ENCODE measurements around the gene RPTOR.
"Not testable (repeated sequence)": the region's sequence is repeated elsewhere in the genome, so short reads cannot be mapped to it uniquely, and the experiment has no call there.

Gene RPTOR

DNA sequence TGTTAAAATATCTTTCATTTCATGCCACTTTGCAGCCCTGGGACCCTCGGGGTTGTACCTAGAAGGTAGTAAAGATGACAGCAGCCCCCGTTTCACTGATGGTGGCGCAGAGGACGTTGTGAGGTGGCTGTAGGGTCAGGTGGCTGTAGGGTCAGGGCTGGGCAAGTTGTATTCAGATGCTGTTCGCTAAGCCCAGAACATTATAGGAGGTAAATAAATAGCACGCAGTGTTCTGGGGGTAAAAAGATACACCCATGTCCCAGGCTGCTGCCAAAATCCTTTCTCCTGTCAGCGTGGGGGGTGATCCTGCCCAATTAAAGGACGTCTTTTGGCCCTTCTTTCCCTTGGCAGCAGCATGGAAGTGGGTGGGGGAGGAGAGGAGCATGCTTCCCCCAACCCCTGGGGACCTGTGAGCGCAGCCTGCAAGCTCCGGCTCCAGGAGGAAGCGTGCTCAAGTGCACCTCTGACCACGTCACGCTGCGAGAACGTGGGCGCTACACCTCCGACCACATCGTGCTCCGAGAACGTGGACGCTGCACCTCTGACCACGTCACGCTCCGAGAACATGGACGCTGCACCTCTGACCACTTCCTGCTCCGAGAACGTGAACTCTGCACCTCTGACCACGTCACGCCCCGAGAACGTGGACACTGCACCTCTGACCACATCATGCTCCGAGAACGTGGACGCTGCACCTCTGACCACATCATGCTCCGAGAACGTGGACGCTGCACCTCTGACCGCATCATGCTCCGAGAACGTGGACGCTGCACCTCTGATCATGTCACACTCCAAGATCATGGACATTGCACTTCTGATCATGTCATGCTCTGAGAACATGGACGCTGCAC lies 182.1 kb downstream of the RPTOR start:
- DNase-seq, result no peak

GRCh38 chr17:80727409-80727755 lies 182.7 kb downstream of the RPTOR start:
- no peak for DNase-seq

DNA sequence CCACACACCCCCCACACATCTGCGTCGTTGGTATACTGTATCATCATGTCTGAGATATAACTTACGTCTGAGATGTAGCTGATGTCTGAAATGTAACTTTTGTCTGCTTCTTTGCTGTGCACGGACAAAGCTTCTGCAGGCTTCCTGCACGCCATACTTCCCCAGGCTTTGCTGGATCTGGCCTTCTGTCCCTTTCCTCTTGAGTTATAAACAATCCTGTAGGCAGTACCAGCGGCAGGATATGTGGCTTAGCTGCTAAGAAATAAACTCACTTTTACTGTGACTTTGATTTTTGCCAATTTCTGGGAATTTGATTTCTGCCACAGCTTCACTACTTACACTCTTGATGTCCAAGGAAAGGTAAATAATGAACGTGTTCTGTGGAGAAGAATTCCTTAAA lies 184.4 kb downstream of the RPTOR start:
- DNase-seq, result no peak

- DNase-seq, result no peak
Measured at GRCh38 chr17:80729761-80730160, 185.1 kb downstream of the RPTOR start.

GRCh38 chr17:80730739-80731138 lies 186.1 kb downstream of the RPTOR start:
- DNase-seq, result no peak

- DNase-seq, result no peak
Measured at GRCh38 chr17:80731323-80731722, 186.7 kb downstream of the RPTOR start.

DNA sequence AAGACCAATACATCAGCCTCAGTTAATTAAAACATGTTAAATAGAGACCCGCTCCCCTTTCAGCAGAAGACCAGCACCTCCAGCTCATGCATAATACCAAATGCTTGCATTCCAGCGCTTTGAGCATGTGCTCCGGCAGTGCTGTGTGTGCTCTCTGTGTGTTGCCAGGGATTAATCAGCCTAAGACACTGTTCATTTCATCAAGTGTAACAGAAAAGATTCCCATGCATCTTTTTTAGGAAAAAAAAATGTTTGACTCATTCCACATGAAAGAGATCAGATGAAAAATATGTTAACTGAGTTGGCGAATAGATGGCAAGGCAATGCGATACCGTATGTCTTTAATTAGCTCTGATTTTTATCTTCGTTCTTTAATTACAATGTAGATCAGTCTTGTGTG lies 187.6 kb downstream of the RPTOR start:
- no peak for DNase-seq

DNA sequence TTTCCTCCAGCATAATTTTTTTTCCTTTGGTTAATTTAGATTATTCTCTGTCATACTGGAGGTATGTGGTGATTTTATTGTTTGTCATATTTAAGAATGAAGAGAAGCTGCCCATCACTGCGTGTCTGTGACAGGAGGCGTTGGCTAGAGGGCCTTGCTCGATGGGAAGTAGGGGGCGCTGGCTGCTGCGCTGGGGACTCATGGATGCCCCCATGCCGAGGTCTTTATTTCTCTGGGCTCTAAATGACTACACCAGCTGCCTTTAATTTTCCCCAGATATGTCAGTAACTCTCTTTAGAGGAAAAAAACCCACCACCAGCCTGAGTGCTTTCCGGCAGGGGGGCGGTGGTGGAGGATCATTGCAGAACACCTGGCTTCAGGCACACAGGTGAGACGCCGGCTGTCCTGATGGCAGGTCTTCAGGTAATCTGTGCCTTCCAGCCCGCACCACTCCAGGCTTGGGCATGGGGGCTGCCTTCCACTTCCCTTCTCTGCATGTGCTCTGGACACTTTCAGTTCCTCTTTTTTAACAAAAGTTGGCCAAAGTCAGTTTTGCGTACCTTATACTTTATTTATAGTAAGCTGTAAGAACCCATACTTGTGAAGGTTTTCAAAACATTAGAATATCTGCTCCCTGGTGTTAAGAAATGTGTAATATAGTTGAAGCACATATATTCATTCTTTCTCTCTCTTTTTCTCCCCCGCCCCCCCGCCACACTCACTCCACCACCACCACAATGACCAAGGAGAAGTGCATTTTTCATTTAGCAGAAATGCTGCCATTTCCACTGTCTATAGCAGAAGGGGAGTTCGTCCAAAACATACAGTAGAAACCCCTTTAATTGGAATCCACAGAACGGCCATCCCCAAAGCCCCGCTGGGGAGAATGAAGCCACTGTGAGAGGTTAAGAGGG lies 192.7 kb downstream of the RPTOR start:
- DNase-seq, result no peak

- no peak for DNase-seq
Measured at GRCh38 chr17:80738020-80738808, 193.6 kb downstream of the RPTOR start.

DNA sequence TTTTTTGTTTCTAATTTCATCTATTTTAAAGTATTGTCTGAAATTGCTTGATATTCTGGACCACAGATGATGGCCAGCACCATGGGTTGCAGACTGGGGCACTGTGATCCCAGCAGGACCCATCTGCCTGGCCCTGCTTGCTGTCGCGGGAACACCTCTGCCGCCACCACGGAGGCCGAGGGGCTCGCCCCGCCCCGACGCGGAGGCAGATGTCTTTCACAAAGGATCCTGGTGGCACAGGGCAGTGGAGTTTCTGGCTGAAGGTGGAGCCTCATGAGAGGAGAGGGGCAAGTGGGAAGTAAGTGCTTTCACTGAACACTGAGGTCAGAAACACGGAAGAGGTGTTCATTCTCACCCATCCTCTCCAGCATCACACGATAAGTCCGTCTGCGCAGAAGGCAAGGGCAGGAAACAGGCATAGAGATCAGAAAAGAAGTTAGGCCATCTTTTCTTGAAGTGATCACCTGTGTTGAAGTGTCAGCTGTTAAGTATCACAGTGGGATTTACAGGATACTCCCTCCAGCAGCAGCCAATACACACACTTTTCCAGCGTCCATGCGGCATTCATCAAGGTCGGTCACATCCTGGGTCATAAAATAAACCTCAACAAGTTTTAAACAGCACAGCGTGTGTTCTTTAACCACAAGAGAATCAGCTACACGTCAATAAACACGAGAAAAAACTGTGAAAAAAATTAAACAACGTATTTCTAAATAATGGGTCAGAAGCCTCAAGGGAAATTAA lies 194.5 kb downstream of the RPTOR start:
- DNase-seq, result no peak

- DNase-seq, result no peak
Measured at GRCh38 chr17:80740141-80740540, 195.5 kb downstream of the RPTOR start.

GRCh38 chr17:80742091-80742490 lies 197.5 kb downstream of the RPTOR start:
- no peak for DNase-seq

DNA sequence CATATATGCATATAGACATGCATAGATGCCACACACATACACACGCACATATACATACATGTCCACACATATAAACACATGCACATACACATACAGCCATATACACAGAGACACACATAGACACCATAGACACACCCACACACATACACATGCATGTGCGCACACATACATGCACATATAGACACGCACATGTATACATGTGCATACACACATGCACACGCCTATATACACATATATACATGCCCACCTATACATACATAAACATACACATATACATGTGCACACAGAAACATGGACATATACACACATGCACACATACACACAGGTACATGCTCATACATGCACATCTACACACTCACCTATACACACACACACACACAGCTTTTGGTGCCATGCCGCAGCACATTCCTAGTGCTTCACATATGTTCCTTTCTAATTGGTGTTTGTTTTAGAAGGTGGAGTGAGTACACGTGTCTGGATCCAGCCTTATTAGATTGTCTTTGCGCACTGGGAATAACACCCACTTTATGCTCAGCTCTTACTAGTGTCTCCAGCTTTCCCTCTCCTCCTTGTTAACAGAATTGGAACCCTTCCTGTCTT lies 198.0 kb downstream of the RPTOR start:
- DNase-seq, result no peak

GRCh38 chr17:80743181-80743771 lies 198.6 kb downstream of the RPTOR start:
- peak; percentile 37 to 75 for DNase-seq

DNA sequence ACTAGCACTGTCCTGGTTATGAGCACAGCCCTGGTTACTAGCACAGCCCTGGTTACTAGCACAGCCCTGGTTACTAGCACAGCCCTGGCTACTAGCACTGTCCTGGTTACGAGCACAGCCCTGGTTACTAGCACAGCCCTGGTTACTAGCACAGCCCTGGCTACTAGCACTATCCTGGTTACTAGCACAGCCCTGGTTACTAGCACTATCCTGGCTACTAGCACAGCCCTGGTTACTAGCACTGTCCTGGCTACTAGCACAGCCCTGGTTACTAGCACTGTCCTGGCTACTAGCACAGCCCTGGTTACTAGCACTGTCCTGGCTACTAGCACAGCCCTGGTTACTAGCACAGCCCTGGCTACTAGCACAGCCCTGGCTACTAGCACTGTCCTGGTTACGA lies 199.3 kb downstream of the RPTOR start:
- not testable (repeated sequence) for DNase-seq

DNA sequence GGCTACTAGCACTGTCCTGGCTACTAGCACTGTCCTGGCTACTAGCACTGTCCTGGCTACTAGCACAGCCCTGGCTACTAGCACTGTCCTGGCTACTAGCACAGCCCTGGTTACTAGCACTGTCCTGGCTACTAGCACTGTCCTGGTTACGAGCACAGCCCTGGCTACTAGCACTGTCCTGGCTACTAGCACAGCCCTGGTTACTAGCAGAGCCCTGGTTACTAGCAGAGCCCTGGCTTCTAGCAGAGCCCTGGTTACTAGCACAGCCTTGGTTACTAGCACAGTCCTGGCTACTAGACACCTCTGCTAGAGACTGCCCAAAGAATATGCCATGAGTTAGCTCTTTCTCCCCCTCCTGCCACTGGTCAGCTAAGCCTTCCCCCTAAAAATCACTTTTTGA lies 200.1 kb downstream of the RPTOR start:
- not testable (repeated sequence) for DNase-seq

GRCh38 chr17:80745183-80745582 lies 200.5 kb downstream of the RPTOR start:
- no peak for DNase-seq

DNA sequence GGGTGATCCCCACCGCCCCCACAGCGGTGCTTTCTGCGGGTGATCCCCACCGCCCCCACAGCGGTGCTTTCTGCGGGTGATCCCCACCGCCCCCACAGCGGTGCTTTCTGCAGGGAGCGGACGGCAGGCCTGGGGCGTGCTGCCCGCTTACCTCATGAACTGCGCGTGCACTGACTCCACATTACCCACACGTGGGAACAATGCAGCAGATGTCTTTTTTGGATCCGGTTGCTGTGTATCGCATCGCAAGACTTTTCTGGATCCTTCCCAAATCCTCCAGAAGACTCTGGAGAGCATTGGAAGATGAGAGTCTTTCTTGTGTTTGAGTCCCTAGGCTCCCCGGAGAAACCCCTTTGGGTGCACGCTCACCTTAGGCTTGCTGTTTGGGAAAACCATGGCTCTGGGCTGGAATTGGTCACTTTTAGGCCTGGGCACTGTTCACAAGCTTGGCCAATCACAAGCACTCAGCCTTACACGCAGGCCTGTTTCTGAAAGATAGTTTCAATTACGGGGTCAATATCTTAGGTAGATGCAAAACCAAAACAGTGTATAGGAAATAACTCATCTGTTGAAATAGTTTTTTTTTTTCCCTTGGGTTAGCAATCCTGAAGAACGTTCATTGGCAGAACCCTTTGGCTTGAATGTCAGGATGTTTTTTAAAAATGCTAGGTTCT lies 201.8 kb downstream of the RPTOR start:
- DNase-seq, result no peak

- no peak for DNase-seq
Measured at GRCh38 chr17:80747469-80747868, 202.8 kb downstream of the RPTOR start.

- DNase-seq, result no peak
Measured at GRCh38 chr17:80749611-80750010, 205.0 kb downstream of the RPTOR start.

- DNase-seq, result no peak
Measured at GRCh38 chr17:80750263-80750662, 205.6 kb downstream of the RPTOR start.

Data from stimulated activated CD4-positive, alpha-beta T cell treated with anti-CD3 and anti-CD28 coated beads, Interleukin-4, amount 100 ng/mL, for 4 hours (primary cell).